Measurements from ENCODE around the gene MYLK.
A peak's percentile ranks its signal among the peaks of the same experiment; 100 is the strongest.
"Not testable (repeated sequence)": the region's sequence is repeated elsewhere in the genome, so short reads cannot be mapped to it uniquely, and the experiment has no call there.

Gene MYLK

GRCh38 chr3:123884203-123884831 lies at the start of gene MYLK:
Gene MYLK, minus strand, starts transcription at chr3:123884332. Its CDS starts 90,491 bp downstream, at chr3:123793841.
- DNase-seq: peak; percentile 14

- no peak for DNase-seq
Observed at GRCh38 chr3:123930445-123930844, 46.3 kb upstream of the MYLK start.

GRCh38 chr3:123929325-123929724 lies 45.2 kb upstream of the MYLK start:
- no peak for DNase-seq

- DNase-seq: no peak
Observed at GRCh38 chr3:123926396-123926795, 42.3 kb upstream of the MYLK start.

- DNase-seq: no peak
Observed at GRCh38 chr3:123920868-123921267, 36.7 kb upstream of the MYLK start.

GRCh38 chr3:123920383-123920782 lies 36.3 kb upstream of the MYLK start:
- DNase-seq: no peak

- no peak for DNase-seq
Observed at GRCh38 chr3:123919353-123919752, 35.2 kb upstream of the MYLK start.

- DNase-seq: no peak
Observed at GRCh38 chr3:123914829-123915228, 30.7 kb upstream of the MYLK start.

GRCh38 chr3:123909785-123910184 lies 25.7 kb upstream of the MYLK start:
- no peak for DNase-seq

GRCh38 chr3:123907720-123908119 lies 23.6 kb upstream of the MYLK start:
- no peak for DNase-seq

GRCh38 chr3:123899300-123899865 lies 15.3 kb upstream of the MYLK start:
- DNase-seq: no peak

- DNase-seq: no peak
Observed at GRCh38 chr3:123893012-123893411, 8.9 kb upstream of the MYLK start.

GRCh38 chr3:123892195-123892594 lies 8.1 kb upstream of the MYLK start:
- no peak for DNase-seq

- not testable (repeated sequence) for DNase-seq
Observed at GRCh38 chr3:123890991-123891390, 6.9 kb upstream of the MYLK start.

GRCh38 chr3:123890162-123890561 lies 6.0 kb upstream of the MYLK start:
- not testable (repeated sequence) for DNase-seq

- no peak for DNase-seq
Observed at GRCh38 chr3:123884993-123885392, 861 bp upstream of the MYLK start.

GRCh38 chr3:123883701-123884202 lies 380 bp downstream of the MYLK start:
- DNase-seq: no peak

GRCh38 chr3:123883111-123883510 lies 1.0 kb downstream of the MYLK start:
- DNase-seq: no peak

GRCh38 chr3:123881771-123882170 lies 2.4 kb downstream of the MYLK start:
- no peak for DNase-seq

- no peak for DNase-seq
Observed at GRCh38 chr3:123880998-123881561, 3.1 kb downstream of the MYLK start.

- no peak for DNase-seq
Observed at GRCh38 chr3:123878807-123879206, 5.3 kb downstream of the MYLK start.

- DNase-seq: no peak
Observed at GRCh38 chr3:123877965-123878364, 6.2 kb downstream of the MYLK start.

- no peak for DNase-seq
Observed at GRCh38 chr3:123877466-123877865, 6.7 kb downstream of the MYLK start.

GRCh38 chr3:123876858-123877257 lies 7.3 kb downstream of the MYLK start:
- no peak for DNase-seq

All from CD4-positive, alpha-beta T cell treated with Interleukin-17A for 4 hours (primary cell).